HEK293T (cell line): ENCODE results near the gene ATF6B.

Experiments
- BHLHE40 ChIP-seq: fragments of 450-650 bp; IDR thresholded peaks from 2 replicates; pipeline ENCODE4 v1.6.1; 2016; ENCODE audit warnings: mild to moderate bottlenecking, moderate library complexity, borderline replicate concordance
- CTBP1 ChIP-seq: fragments of 450-650 bp; IDR thresholded peaks from 2 replicates; pipeline ENCODE4 v1.6.1; 2016; ENCODE audit warnings: borderline replicate concordance
- FOXA1 ChIP-seq: fragments of 450-650 bp; IDR thresholded peaks from 2 replicates; pipeline ENCODE4 v1.6.1; 2016; ENCODE audit warnings: mild to moderate bottlenecking

GRCh38 chr6:32120573-32121059, 7.4 kb downstream of the ATF6B start:
- TF ChIP-seq BHLHE40 (no peak), CTBP1 (no peak), FOXA1 (no peak)
